H1 (cell line): ENCODE measurements around the gene CWC15. TPM values are rescaled to one million over a fixed set of nuclear protein-coding genes. Genes with fewer than 3 reads are reported as not detected.

ENCODE experiments used
- HDAC6 ChIP-seq: IDR thresholded peaks from one replicate; pipeline ENCODE4 v1.7.1; 2012; ENCODE audit warnings: low read depth, mild to moderate bottlenecking, inconsistent platforms, low read length, moderate library complexity
- polyA plus RNA-seq, 7 experiments: library from polyadenylated mRNA; depleted of rRNA in 3 of 7; stranded (reverse) in 5 of 7; unstranded in 2 of 7; fragments of >200 nt in 5 of 7; fragments of 200-250 nt in 2 of 7; gene quantifications; 1 replicate in 5 of 7; 2 replicates in 1 of 7; 4 replicates in 1 of 7; pipeline versions ENCODE4 v1.2.1 to v1.2.3, GENCODE V29; 2011 to 2013; ENCODE audit warnings: missing spikeins in 2 of 7, mixed read lengths in 2 of 7
- total RNA-seq: library from RNA; stranded (reverse); fragmentation: NEBNext Ultra II Directional; extraction: Animal tissue kit (Norgen Biotek cat#: 25700); gene quantifications from 2 replicates; pipeline ENCODE4 v1.2.1, GENCODE V29; 2021

Gene CWC15
- total and polyA plus RNA-seq, 2 of the 8 experiments (the other 6 are each of a cell fraction or from before 2014, with no cell fraction given) = 15.7 to 59.4 TPM

GRCh38 chr11:94934846-94935245, 38.5 kb downstream of the CWC15 start (continued):
- TF ChIP-seq HDAC6 = no peak
- TF ChIP-seq, all 59 proteins: peak for 0
